ENCODE data around the gene RFX1.
"Not testable (repeated sequence)": the region's sequence is repeated elsewhere in the genome, so short reads cannot be mapped to it uniquely, and the experiment has no call there.

RFX1 gene

GRCh38 chr19:14027856-14028450, 21.8 kb upstream of the RFX1 start, which contains the start of gene RLN3:
Gene RLN3, plus strand, starts transcription at chr19:14028148. Its CDS starts 57 bp downstream, at chr19:14028205.
- DNase-seq (ENCODE audit: low read depth in 3 of 3, low spot score in 1 of 3) = no peak

- DNase-seq (ENCODE audit: low read depth in 3 of 3, low spot score in 1 of 3) = not testable (repeated sequence)
These were observed 20.6 kb upstream of the RFX1 start for GRCh38 chr19:14026652-14027192.

GRCh38 chr19:14023404-14024235, 17.5 kb upstream of the RFX1 start:
- DNase-seq (ENCODE audit: low read depth in 3 of 3, low spot score in 1 of 3) = no peak

- DNase-seq (ENCODE audit: low read depth in 3 of 3, low spot score in 1 of 3) = no peak
These were observed 16.3 kb upstream of the RFX1 start for GRCh38 chr19:14022469-14022868.

GRCh38 chr19:14021474-14021873, 15.4 kb upstream of the RFX1 start:
- DNase-seq (ENCODE audit: low read depth in 3 of 3, low spot score in 1 of 3) = no peak

GRCh38 chr19:14019739-14020138, 13.6 kb upstream of the RFX1 start:
- not testable (repeated sequence) for DNase-seq (ENCODE audit: low read depth in 3 of 3, low spot score in 1 of 3)

GRCh38 chr19:14019100-14019499, 13.0 kb upstream of the RFX1 start:
- DNase-seq (ENCODE audit: low read depth in 3 of 3, low spot score in 1 of 3) = no peak

GRCh38 chr19:14015524-14016035, 9.5 kb upstream of the RFX1 start:
- DNase-seq (ENCODE audit: low read depth in 3 of 3, low spot score in 1 of 3) = no peak

- DNase-seq (ENCODE audit: low read depth in 3 of 3, low spot score in 1 of 3) = no peak
These were observed 6.3 kb upstream of the RFX1 start for GRCh38 chr19:14012378-14012915.

GRCh38 chr19:14006766-14007562, 844 bp upstream of the RFX1 start:
- DNase-seq (ENCODE audit: low read depth in 3 of 3, low spot score in 1 of 3) = no peak

GRCh38 chr19:14005349-14006084, 603 bp downstream of the RFX1 start:
- DNase-seq (ENCODE audit: low read depth in 3 of 3, low spot score in 1 of 3) = peak; percentile 88 to 91 (median 89)

- no peak for DNase-seq (ENCODE audit: low read depth in 3 of 3, low spot score in 1 of 3)
These were observed 1.3 kb downstream of the RFX1 start for GRCh38 chr19:14004619-14005348.

- DNase-seq (ENCODE audit: low read depth in 3 of 3, low spot score in 1 of 3) = no peak
These were observed 2.7 kb downstream of the RFX1 start for GRCh38 chr19:14003251-14004055.

GRCh38 chr19:14002571-14003250, 3.4 kb downstream of the RFX1 start:
- DNase-seq (ENCODE audit: low read depth in 3 of 3, low spot score in 1 of 3) = no peak

- DNase-seq (ENCODE audit: low read depth in 3 of 3, low spot score in 1 of 3) = no peak
These were observed 5.3 kb downstream of the RFX1 start for GRCh38 chr19:14000691-14001375.

- no peak for DNase-seq (ENCODE audit: low read depth in 3 of 3, low spot score in 1 of 3)
These were observed 7.0 kb downstream of the RFX1 start for GRCh38 chr19:13999085-13999484.

GRCh38 chr19:13998426-13998825, 7.7 kb downstream of the RFX1 start:
- no peak for DNase-seq (ENCODE audit: low read depth in 3 of 3, low spot score in 1 of 3)

GRCh38 chr19:13997631-13997962, 8.5 kb downstream of the RFX1 start:
- DNase-seq (ENCODE audit: low read depth in 3 of 3, low spot score in 1 of 3) = no peak

Measured in stimulated activated CD4-positive, alpha-beta T cell treated with anti-CD3 and anti-CD28 coated beads, TNF-alpha, amount 100 ng/mL, for 1 hour (primary cell).